NCI-H2227 treated with DMSO at 0.1 percent for 48 hours (cell line): ENCODE data around the gene KCTD14.
"Not testable (repeated sequence)": the region's sequence is repeated elsewhere in the genome, so short reads cannot be mapped to it uniquely, and the experiment has no call there.

Experiments
- DNase-seq: peaks from one replicate; lab custom pipeline; 2025; lab: John Stamatoyannopoulos, UW

Gene KCTD14

GRCh38 chr11:78046486-78046854 lies 23.4 kb upstream of the KCTD14 start:
- no peak for DNase-seq

GRCh38 chr11:78045851-78046485 lies 22.9 kb upstream of the KCTD14 start:
- peak; percentile 81 for DNase-seq

- no peak for DNase-seq
Observed at GRCh38 chr11:78044706-78045105, 21.6 kb upstream of the KCTD14 start.

GRCh38 chr11:78041843-78042440 lies 18.9 kb upstream of the KCTD14 start:
- DNase-seq = no peak

- not testable (repeated sequence) for DNase-seq
Observed at GRCh38 chr11:78041380-78041719, 18.3 kb upstream of the KCTD14 start.

GRCh38 chr11:78040691-78041379 lies 17.8 kb upstream of the KCTD14 start:
- DNase-seq = no peak

- peak; percentile 43 for DNase-seq
Observed at GRCh38 chr11:78039919-78040671, 17.0 kb upstream of the KCTD14 start.

GRCh38 chr11:78039391-78039918 lies 16.4 kb upstream of the KCTD14 start:
- no peak for DNase-seq

GRCh38 chr11:78038697-78039313 lies 15.7 kb upstream of the KCTD14 start:
- no peak for DNase-seq

GRCh38 chr11:78037825-78038620 lies 14.9 kb upstream of the KCTD14 start:
- no peak for DNase-seq

- no peak for DNase-seq
Observed at GRCh38 chr11:78037056-78037455, 14.0 kb upstream of the KCTD14 start.

GRCh38 chr11:78036313-78036712 lies 13.2 kb upstream of the KCTD14 start:
- no peak for DNase-seq

- no peak for DNase-seq
Observed at GRCh38 chr11:78034623-78035022, 11.5 kb upstream of the KCTD14 start.

- no peak for DNase-seq
Observed at GRCh38 chr11:78033040-78033439, 10.0 kb upstream of the KCTD14 start.

GRCh38 chr11:78032090-78032489 lies 9.0 kb upstream of the KCTD14 start:
- DNase-seq = no peak

- DNase-seq = no peak
Observed at GRCh38 chr11:78031629-78032028, 8.6 kb upstream of the KCTD14 start.

GRCh38 chr11:78030429-78031325 lies 7.6 kb upstream of the KCTD14 start:
- DNase-seq = peak; percentile 83

- not testable (repeated sequence) for DNase-seq
Observed at GRCh38 chr11:78028423-78028822, 5.3 kb upstream of the KCTD14 start.

GRCh38 chr11:78027759-78028158 lies 4.7 kb upstream of the KCTD14 start:
- no peak for DNase-seq

GRCh38 chr11:78025378-78025777 lies 2.3 kb upstream of the KCTD14 start:
- DNase-seq = no peak
